T1000 (cell line): ENCODE measurements around the gene FKBP10.
"Not testable (repeated sequence)": the region's sequence is repeated elsewhere in the genome, so short reads cannot be mapped to it uniquely, and the experiment has no call there.

ENCODE experiments used
- DNase-seq: peaks from one replicate; lab custom pipeline; 2025; ENCODE audit warnings: mixed read lengths; lab: John Stamatoyannopoulos, UW

FKBP10 gene

GRCh38 chr17:41839448-41839847 is 26.6 kb downstream of the FKBP10 start:
- not testable (repeated sequence) for DNase-seq

- not testable (repeated sequence) for DNase-seq
Observed at GRCh38 chr17:41840781-41841180, 28.0 kb downstream of the FKBP10 start.

GRCh38 chr17:41844971-41845370 is 32.2 kb downstream of the FKBP10 start:
- peak; percentile 29 for DNase-seq

GRCh38 chr17:41848788-41849187 is 36.0 kb downstream of the FKBP10 start:
- DNase-seq: no peak

- no peak for DNase-seq
Observed at GRCh38 chr17:41849251-41849990, 36.6 kb downstream of the FKBP10 start.

GRCh38 chr17:41851382-41851781 is 38.6 kb downstream of the FKBP10 start:
- not testable (repeated sequence) for DNase-seq

- DNase-seq: no peak
Observed at GRCh38 chr17:41860254-41860931, 47.6 kb downstream of the FKBP10 start.

GRCh38 chr17:41863074-41863848 is 50.5 kb downstream of the FKBP10 start:
- DNase-seq: no peak

GRCh38 chr17:41864498-41864835 is 51.7 kb downstream of the FKBP10 start:
- no peak for DNase-seq

GRCh38 chr17:41864836-41865595 is 52.2 kb downstream of the FKBP10 start, which contains the start of gene KLHL11:
TSS of gene KLHL11 (minus strand) at chr17:41865423. CDS start at chr17:41865370, 53 bp downstream.
- DNase-seq: peak; percentile 90

GRCh38 chr17:41865596-41865893 is 52.7 kb downstream of the FKBP10 start:
- DNase-seq: no peak

GRCh38 chr17:41868568-41868967 is 55.8 kb downstream of the FKBP10 start:
- DNase-seq: no peak

GRCh38 chr17:41869426-41869825 is 56.6 kb downstream of the FKBP10 start:
- no peak for DNase-seq

GRCh38 chr17:41870097-41870496 is 57.3 kb downstream of the FKBP10 start:
- DNase-seq: no peak

GRCh38 chr17:41870627-41871026 is 57.8 kb downstream of the FKBP10 start:
- DNase-seq: no peak

GRCh38 chr17:41871789-41872188 is 59.0 kb downstream of the FKBP10 start:
- no peak for DNase-seq
